Lower leg skin (tissue), 3 donors: ENCODE measurements around the gene PSEN2.

Experiments used
- CTCF ChIP-seq, 3 donors: fragments of 450-650 bp; IDR thresholded peaks; one replicate each; pipeline ENCODE4 v1.5.1; 2016; ENCODE audit warnings: antibody characterized with exemption in 3 of 3, mild to moderate bottlenecking in 3 of 3, moderate library complexity in 2 of 3
- POLR2A ChIP-seq, 2 donors: fragments of 450-650 bp; IDR thresholded peaks; one replicate each; pipeline ENCODE4 v1.6.1; 2016 to 2017; ENCODE audit warnings: antibody characterized with exemption in 2 of 2, mild to moderate bottlenecking in 1 of 2, moderate library complexity in 1 of 2

- TF ChIP-seq CTCF (IDR thresholded peaks at IDR 0.05) (no peak), POLR2A (IDR thresholded peaks at IDR 0.05) (no peak)
Observed at GRCh38 chr1:226829105-226829504, 41.3 kb upstream of the PSEN2 start.
